Measurements from ENCODE around the gene SHROOM3. TPM values are rescaled to one million over a fixed set of nuclear protein-coding genes. Genes with fewer than 3 reads are reported as not detected.

Gene SHROOM3
- total and polyA plus RNA-seq, 2 experiments from 2014 or later: 11.3 to 73.5 TPM

DNA sequence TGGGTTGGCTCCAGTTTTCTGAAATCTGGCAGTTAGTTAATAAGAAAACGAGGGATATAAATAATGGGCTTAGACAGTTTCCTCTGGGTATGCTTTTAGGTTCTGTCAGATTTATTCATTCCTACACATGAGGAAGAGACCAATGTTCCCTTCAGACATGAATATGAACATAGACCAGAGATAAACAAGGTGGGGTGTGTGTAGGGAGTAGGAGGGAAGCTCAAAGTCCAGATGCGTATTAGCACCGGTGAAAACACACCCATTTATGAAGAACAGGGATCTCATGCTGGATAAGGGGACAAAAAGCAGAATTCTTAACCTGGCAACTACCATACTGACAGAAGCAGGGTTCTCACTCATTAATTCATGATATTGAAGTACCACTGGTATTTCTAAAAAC, 240.0 kb downstream of the SHROOM3 start:
- no peak for ATAC-seq
- no peak for DNase-seq (ENCODE audit: low spot score)
- Mint-ChIP-seq H3K27me3 (ENCODE audit: insufficient read depth, low read depth, poor library complexity) (no peaks in the 10 kb centered on the region), H3K36me3 (ENCODE audit: low read depth) (no peaks in the 10 kb centered on the region), H3K9me3 (no peaks in the 10 kb centered on the region), H3K4me3 (no peak overlapping the region), H3K4me1 (peaks cover 3% of the 10 kb centered on the region; the same call in 2 of the 3 replicates), H3K27ac (no peak overlapping the region)
- Histone ChIP-seq H3K4me2 (no peak overlapping the region), H2AFZ (no peak overlapping the region), H3K9me2 (ENCODE audit: insufficient read depth) (no peaks in the 10 kb centered on the region), H3K4me3 (no peak overlapping the region), H3K79me2 (replicated peaks; ENCODE audit: insufficient read depth) (no peaks in the 10 kb centered on the region), H4K20me1 (replicated peaks; ENCODE audit: insufficient read depth) (no peaks in the 10 kb centered on the region), H3F3A (replicated peaks; ENCODE audit: low read depth) (no peaks in the 10 kb centered on the region), H3K4me1 (ENCODE audit: insufficient read depth) (no peaks in the 10 kb centered on the region), H3K36me3 (ENCODE audit: insufficient read depth) (no peaks in the 10 kb centered on the region), H3K27ac (ENCODE audit: low read depth) (no peak overlapping the region), H3K27me3 (ENCODE audit: insufficient read depth) (no peaks in the 10 kb centered on the region)
- no peak for TF ChIP-seq CTCF (conservative IDR thresholded peaks at IDR 0.05; ENCODE audit: low read depth in 2 of 2)
- TF ChIP-seq CREB1 (CRISPR knock-in tag; IDR thresholded peaks at IDR 0.05; ENCODE audit: low read depth): no peak
- TF ChIP-seq, protein P1, sequence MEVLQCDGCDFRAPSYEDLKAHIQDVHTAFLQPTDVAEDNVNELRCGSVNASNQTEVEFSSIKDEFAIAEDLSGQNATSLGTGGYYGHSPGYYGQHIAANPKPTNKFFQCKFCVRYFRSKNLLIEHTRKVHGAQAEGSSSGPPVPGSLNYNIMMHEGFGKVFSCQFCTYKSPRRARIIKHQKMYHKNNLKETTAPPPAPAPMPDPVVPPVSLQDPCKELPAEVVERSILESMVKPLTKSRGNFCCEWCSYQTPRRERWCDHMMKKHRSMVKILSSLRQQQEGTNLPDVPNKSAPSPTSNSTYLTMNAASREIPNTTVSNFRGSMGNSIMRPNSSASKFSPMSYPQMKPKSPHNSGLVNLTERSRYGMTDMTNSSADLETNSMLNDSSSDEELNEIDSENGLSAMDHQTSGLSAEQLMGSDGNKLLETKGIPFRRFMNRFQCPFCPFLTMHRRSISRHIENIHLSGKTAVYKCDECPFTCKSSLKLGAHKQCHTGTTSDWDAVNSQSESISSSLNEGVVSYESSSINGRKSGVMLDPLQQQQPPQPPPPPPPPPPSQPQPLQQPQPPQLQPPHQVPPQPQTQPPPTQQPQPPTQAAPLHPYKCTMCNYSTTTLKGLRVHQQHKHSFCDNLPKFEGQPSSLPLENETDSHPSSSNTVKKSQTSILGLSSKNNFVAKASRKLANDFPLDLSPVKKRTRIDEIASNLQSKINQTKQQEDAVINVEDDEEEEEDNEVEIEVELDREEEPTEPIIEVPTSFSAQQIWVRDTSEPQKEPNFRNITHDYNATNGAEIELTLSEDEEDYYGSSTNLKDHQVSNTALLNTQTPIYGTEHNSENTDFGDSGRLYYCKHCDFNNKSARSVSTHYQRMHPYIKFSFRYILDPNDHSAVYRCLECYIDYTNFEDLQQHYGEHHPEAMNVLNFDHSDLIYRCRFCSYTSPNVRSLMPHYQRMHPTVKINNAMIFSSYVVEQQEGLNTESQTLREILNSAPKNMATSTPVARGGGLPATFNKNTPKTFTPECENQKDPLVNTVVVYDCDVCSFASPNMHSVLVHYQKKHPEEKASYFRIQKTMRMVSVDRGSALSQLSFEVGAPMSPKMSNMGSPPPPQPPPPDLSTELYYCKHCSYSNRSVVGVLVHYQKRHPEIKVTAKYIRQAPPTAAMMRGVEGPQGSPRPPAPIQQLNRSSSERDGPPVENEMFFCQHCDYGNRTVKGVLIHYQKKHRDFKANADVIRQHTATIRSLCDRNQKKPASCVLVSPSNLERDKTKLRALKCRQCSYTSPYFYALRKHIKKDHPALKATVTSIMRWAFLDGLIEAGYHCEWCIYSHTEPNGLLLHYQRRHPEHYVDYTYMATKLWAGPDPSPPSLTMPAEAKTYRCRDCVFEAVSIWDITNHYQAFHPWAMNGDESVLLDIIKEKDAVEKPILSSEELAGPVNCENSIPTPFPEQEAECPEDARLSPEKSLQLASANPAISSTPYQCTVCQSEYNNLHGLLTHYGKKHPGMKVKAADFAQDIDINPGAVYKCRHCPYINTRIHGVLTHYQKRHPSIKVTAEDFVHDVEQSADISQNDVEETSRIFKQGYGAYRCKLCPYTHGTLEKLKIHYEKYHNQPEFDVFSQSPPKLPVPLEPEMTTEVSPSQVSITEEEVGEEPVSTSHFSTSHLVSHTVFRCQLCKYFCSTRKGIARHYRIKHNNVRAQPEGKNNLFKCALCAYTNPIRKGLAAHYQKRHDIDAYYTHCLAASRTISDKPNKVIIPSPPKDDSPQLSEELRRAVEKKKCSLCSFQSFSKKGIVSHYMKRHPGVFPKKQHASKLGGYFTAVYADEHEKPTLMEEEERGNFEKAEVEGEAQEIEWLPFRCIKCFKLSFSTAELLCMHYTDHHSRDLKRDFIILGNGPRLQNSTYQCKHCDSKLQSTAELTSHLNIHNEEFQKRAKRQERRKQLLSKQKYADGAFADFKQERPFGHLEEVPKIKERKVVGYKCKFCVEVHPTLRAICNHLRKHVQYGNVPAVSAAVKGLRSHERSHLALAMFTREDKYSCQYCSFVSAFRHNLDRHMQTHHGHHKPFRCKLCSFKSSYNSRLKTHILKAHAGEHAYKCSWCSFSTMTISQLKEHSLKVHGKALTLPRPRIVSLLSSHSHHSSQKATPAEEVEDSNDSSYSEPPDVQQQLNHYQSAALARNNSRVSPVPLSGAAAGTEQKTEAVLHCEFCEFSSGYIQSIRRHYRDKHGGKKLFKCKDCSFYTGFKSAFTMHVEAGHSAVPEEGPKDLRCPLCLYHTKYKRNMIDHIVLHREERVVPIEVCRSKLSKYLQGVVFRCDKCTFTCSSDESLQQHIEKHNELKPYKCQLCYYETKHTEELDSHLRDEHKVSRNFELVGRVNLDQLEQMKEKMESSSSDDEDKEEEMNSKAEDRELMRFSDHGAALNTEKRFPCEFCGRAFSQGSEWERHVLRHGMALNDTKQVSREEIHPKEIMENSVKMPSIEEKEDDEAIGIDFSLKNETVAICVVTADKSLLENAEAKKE (CRISPR knock-in tag; IDR thresholded peaks at IDR 0.05): no peak
- no peak for TF ChIP-seq POLR2AphosphoS5 (IDR thresholded peaks at IDR 0.05; ENCODE audit: low read depth)
- TF ChIP-seq ZNF114 (CRISPR knock-in tag; IDR thresholded peaks at IDR 0.05): no peak
- TF ChIP-seq EZH2phosphoT487 (IDR thresholded peaks at IDR 0.05; ENCODE audit: unreplicated experiment): no peak
- TF ChIP-seq STAT1 (IDR thresholded peaks at IDR 0.05; ENCODE audit: unreplicated experiment): no peak

Data from GM23338 (cell line).